WI38 (cell line): ENCODE measurements around the gene MAN2A2.

Source experiments
- H3K4me3 ChIP-seq: 2 replicates; pipeline ENCODE4 v1.5.1; 2011; ENCODE audit warnings: low read depth, mild to moderate bottlenecking, control low read depth, low read length
- TF ChIP-seq, protein P1 (sequence below): IDR thresholded peaks from 2 replicates; pipeline ENCODE4 v1.5.1; 2012; ENCODE audit warnings: low read depth, mild to moderate bottlenecking, control low read depth, low read length

The MAN2A2 gene

DNA sequence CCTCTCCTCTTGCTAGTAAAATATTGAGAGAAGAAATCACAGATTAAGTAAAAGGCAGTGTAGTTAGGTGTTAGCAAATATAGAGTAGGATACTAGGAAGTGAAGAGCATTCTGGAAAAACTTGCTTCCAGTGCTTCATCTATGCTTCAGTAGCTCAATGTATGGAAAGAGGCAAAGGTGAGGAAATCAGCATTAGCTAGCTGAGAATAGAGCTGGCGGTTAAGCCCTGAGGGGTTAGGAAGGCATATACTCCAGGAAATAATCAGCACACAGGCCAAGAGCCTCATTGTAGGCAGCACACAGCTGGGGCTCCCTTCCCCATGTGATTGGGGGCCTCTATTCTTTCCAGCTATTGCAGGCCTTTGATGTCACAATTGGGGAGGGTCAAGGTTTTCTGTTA lies 65.3 kb downstream of the MAN2A2 start:
- TF ChIP-seq, protein P1, sequence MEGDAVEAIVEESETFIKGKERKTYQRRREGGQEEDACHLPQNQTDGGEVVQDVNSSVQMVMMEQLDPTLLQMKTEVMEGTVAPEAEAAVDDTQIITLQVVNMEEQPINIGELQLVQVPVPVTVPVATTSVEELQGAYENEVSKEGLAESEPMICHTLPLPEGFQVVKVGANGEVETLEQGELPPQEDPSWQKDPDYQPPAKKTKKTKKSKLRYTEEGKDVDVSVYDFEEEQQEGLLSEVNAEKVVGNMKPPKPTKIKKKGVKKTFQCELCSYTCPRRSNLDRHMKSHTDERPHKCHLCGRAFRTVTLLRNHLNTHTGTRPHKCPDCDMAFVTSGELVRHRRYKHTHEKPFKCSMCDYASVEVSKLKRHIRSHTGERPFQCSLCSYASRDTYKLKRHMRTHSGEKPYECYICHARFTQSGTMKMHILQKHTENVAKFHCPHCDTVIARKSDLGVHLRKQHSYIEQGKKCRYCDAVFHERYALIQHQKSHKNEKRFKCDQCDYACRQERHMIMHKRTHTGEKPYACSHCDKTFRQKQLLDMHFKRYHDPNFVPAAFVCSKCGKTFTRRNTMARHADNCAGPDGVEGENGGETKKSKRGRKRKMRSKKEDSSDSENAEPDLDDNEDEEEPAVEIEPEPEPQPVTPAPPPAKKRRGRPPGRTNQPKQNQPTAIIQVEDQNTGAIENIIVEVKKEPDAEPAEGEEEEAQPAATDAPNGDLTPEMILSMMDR = no peak
- no peak overlapping the region for H3K4me3 ChIP-seq

DNA sequence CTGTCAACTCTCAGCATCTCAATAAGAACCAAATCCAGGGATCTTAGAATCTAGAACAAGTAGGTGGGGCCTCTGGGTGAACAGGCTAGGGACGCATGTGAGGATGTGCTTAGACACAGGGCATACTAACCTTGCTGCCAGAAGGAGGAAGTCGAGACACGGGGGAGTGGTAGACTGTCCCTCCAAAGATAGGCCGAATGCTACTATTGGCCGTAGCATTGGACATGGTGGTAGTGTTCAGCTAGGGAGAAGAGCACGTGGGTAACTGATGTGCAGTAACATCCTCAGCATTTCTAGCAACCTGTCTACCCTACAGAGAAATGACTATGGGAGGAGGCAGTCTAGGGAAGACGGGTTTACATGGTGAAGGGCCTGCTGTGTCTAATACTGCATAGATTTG lies 67.2 kb downstream of the MAN2A2 start:
- TF ChIP-seq, protein P1 = no peak
- no peak overlapping the region for H3K4me3 ChIP-seq

DNA sequence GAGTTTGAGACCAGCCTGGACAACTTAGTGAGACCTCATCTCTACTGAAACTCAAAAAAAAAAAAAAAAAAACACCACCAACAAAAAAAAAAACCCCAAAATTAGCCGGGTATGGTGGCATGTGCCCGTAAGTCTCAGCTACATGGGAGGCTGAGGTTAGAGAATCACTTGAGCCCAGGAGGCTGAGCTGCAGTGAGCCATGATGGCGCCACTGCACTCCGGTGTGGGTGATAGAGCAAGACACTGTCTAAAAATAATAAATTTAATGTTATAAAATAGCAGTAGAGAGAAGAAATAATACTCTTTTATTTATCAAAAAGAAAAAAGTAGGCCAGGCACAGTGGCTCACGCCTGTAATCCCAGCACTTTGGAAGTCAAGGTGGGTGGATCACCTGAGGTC lies 69.0 kb downstream of the MAN2A2 start:
- no peak overlapping the region for H3K4me3 ChIP-seq
- TF ChIP-seq, protein P1 = no peak
